ENCODE measurements around the gene CADPS. TPM values are rescaled to one million over a fixed set of nuclear protein-coding genes. Genes with fewer than 3 reads are reported as not detected.

The CADPS gene
- total RNA-seq, 6 experiments from 2014 or later: not detected

GRCh38 chr3:62655056-62655690, 220.0 kb downstream of the CADPS start:
- Mint-ChIP-seq H3K27me3 (ENCODE audit: insufficient read depth) (peaks cover 11% of the 10 kb centered on the region), H3K4me1 (ENCODE audit: low read depth) (no peaks in the 10 kb centered on the region), H3K4me3 (no peak overlapping the region), H3K9me3 (no peaks in the 10 kb centered on the region), H3K36me3 (ENCODE audit: low read depth) (no peaks in the 10 kb centered on the region), H3K27ac (no peak overlapping the region)
- DNase-seq: no peak
- no peak for TF ChIP-seq CTCF (IDR thresholded peaks at IDR 0.05)

DNA sequence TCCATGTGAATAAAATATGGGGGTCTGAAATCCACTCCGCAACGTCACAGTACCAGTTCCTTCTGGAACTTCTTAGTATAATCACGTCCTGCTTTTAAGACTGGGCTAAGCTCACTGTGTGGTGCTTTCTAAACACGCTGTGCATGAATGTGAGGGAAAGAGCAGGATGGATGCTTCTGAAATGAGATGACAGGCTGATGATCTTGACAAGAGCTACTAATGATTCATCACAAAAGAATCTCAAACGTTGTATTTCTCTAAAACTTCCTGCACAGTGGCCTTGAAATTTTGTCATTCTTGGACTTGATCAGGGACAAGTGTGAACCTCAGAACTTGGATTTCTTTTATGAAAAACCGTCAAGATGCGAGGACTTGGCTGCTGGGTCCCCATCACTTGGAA, 221.4 kb downstream of the CADPS start:
- no peak overlapping the region for H3K4me3 Mint-ChIP-seq
- TF ChIP-seq CTCF (IDR thresholded peaks at IDR 0.05): no peak
- DNase-seq: no peak

GRCh38 chr3:62647711-62648110, 227.5 kb downstream of the CADPS start:
- TF ChIP-seq CTCF (IDR thresholded peaks at IDR 0.05): no peak
- Mint-ChIP-seq H3K27me3 (ENCODE audit: insufficient read depth) (peaks cover 9% of the 10 kb centered on the region), H3K4me3 (no peak overlapping the region), H3K4me1 (ENCODE audit: low read depth) (no peaks in the 10 kb centered on the region), H3K36me3 (ENCODE audit: low read depth) (no peaks in the 10 kb centered on the region), H3K9me3 (no peaks in the 10 kb centered on the region), H3K27ac (no peak overlapping the region)
- DNase-seq: no peak

More for the DNA sequence above, 221.4 kb downstream of the CADPS start:
- H3K9me3 Mint-ChIP-seq: no peaks in the 10 kb centered on the region
- no peak overlapping the region for H3K27ac Mint-ChIP-seq
- peaks cover 7% of the 10 kb centered on the region for H3K27me3 Mint-ChIP-seq (ENCODE audit: insufficient read depth)
- H3K4me1 Mint-ChIP-seq (ENCODE audit: low read depth): no peaks in the 10 kb centered on the region
- no peaks in the 10 kb centered on the region for H3K36me3 Mint-ChIP-seq (ENCODE audit: low read depth)

DNA sequence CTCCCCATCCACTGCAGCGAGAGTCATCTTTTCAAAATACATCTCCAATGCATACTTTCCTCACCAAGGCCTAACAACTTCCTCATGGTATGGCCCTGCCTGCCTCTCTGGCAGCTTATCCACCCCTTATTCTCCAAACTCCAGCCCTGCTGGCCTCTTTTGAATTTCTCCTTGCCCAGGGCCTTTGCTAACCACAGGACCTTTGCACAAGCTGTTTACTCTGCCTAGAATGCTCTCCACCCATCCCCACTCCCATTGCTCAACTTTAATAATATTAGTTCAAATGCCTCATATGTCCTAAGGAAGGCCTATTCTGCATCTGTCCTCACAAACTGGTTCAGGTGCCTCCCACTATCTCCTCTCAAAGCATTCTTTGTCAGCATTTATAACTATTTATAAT, 230.7 kb downstream of the CADPS start:
- H3K36me3 Mint-ChIP-seq (ENCODE audit: low read depth): no peaks in the 10 kb centered on the region
- no peak for TF ChIP-seq CTCF (IDR thresholded peaks at IDR 0.05)
- no peaks in the 10 kb centered on the region for H3K9me3 Mint-ChIP-seq
- H3K4me1 Mint-ChIP-seq (ENCODE audit: low read depth): no peaks in the 10 kb centered on the region
- no peak for DNase-seq
- no peak overlapping the region for H3K4me3 Mint-ChIP-seq
- no peak overlapping the region for H3K27ac Mint-ChIP-seq
- peaks cover 6% of the 10 kb centered on the region for H3K27me3 Mint-ChIP-seq (ENCODE audit: insufficient read depth)

GRCh38 chr3:62638316-62638715, 236.9 kb downstream of the CADPS start:
- Mint-ChIP-seq H3K27me3 (ENCODE audit: insufficient read depth) (peaks cover 10% of the 10 kb centered on the region), H3K27ac (no peak overlapping the region), H3K9me3 (no peaks in the 10 kb centered on the region), H3K4me3 (no peak overlapping the region), H3K4me1 (ENCODE audit: low read depth) (no peaks in the 10 kb centered on the region), H3K36me3 (ENCODE audit: low read depth) (no peaks in the 10 kb centered on the region)
- no peak for TF ChIP-seq CTCF (IDR thresholded peaks at IDR 0.05)
- DNase-seq: no peak

Data from HFFc6 (cell line).